SKM-1 (cell line): ENCODE measurements around the gene LGR6.
"Not testable (repeated sequence)": the region's sequence is repeated elsewhere in the genome, so short reads cannot be mapped to it uniquely, and the experiment has no call there.

Source experiments
- DNase-seq: peaks from one replicate; lab custom pipeline; 2025; ENCODE audit not compliant: unreplicated experiment; lab: John Stamatoyannopoulos, UW

The LGR6 gene

DNA sequence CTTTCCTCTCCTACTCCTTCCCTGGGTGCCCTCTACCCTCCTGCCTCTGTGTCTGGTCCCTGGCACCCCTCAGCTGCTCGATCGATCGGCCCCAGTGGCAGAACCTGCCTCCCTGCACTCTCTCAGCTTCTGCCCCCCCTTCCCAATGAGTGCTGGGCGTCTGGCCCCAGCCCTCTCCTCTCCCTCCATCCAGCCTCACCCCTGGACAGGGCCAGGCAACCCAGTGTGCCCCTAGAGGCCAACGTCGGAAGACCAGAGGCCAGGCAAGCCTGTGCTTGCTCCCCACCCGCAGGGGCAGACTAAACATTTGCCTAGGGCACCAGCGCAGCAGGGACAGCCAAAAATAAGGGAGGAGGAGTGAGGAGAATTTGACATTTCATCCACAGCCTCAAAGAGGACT lies 43.5 kb downstream of the LGR6 start:
- DNase-seq, result no peak

DNA sequence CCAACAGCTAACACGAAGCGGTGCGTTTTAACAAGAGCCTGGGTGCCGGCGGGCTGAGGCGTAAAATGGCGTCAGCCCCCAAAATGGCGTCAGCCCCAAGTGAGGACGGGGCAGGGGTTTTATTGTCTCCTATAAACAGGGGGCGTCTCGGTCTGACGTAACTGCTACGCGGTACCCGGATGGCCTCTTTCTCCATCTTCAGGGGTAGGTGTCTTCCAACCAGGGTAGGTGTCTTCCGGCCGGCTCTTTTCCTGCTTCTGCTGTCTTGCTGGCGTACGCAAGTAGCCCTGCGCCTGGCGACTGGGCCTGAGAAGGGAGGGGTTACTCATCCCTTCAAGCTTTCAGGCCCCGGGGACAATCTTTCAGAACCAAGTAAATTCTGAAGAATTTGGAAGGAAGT lies 45.3 kb downstream of the LGR6 start:
- no peak for DNase-seq

DNA sequence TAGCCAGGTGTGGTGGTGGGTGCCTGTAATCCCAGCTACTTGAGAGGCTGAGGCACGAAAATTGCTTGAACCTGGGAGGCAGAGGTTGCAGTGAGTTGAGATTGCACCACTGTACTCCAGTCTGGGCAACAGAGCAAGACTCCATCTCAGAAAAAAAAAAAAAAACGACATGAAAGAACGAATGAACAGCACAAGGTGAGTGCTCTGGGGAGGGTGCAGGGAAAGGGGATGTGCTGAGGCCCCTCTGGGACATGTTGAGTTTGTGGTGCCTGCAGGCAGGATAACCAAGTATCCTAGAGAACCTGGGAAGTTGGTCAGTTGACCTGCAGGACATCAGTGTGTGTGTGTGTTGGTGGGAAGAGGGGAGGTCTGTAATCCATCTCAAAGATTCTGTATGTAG lies 46.6 kb downstream of the LGR6 start:
- not testable (repeated sequence) for DNase-seq

DNA sequence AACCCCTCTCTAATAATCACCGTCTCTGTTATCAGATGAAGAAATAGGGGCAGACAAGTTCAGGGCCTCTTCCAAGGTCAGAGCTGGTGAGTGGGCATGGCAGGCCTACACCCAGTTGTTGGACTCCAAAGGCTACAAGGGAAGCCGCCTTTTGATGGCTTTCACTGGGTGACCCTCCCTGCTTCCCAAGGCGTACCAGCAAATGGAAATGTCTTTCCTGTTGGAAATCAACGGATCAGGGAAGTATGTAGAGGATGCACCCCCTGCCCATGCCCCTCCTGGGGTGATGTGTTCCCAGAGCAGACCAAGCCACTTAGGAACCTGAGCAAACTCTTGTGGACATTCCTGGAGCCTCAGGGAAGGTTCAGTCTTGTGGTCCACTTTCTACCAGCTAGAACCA lies 47.4 kb downstream of the LGR6 start:
- no peak for DNase-seq

DNA sequence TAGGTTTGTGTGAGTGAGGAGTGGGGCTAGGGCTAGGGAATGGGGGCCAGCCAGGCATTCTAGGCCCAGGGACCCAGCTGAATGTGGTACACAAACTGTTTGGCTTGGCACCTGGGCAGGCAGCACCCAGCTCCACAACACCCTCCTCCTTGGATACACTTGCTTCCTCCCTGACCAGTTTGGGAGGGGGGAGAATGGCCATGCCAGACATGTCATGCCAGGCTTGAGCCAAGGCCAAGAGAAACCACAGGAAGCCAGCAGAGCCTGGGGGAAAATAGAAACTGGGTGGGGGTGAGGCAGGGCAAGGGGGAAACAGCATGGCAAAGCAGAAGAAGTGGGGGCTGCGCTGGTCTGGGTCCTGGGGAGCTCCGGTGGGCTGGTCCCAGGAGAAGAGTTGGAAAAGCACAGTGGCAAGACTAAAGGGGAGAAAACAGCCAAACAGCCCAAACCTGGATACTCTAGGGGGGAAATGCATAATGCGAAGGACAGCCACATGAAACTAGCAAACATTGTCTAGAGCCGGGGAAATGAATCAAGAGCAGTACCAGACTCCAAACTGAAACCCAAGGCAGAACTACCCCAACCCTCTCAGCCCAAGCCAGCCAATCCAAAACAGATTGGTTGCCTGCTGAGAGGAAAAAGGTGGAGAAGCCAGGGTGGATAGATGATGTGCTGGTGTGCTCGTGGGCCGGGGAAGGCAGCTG lies 47.9 kb downstream of the LGR6 start:
- DNase-seq, result no peak

GRCh38 chr1:202242080-202242419 lies 48.5 kb downstream of the LGR6 start:
- DNase-seq, result no peak

DNA sequence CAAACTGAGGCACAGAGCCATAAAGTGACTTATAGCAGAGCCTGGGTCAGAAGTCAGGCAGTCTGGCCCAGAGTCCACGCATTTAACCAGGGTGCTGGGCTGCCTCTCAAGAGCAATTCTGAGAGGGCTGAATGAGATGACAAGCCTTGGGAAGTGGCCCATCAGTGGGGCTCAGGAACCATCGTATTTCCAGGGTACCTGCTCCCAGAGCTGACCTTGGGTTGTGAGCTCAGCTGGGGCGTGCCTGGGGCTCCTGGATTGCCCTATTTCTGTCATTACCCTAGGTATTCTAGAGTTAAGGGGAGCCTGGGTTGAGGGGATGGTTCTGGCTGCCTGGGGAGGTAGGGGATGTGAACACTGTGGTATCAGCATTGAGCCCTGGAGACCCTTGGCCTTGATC lies 49.4 kb downstream of the LGR6 start:
- no peak for DNase-seq

DNA sequence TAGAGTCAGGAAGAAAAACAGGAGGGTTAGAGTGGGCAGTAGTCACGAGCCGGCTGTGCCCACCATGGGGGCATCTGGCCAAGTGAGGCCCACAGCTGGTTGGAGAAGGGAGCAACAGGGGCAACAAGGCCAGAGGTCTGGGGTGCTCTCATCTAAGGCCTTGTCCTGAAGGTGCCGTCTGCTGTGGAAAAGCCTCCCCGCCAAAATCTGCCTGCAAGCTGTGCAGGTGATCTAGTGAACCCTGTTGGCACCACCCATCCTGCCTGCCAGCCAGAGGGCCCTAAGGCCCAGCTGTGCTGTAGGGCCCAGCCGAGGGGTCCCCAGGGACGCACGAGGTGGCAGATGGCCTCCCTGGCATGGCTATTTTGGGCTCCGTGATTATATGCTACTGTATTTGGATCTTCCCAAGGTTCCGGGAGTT lies 51.3 kb downstream of the LGR6 start:
- no peak for DNase-seq

DNA sequence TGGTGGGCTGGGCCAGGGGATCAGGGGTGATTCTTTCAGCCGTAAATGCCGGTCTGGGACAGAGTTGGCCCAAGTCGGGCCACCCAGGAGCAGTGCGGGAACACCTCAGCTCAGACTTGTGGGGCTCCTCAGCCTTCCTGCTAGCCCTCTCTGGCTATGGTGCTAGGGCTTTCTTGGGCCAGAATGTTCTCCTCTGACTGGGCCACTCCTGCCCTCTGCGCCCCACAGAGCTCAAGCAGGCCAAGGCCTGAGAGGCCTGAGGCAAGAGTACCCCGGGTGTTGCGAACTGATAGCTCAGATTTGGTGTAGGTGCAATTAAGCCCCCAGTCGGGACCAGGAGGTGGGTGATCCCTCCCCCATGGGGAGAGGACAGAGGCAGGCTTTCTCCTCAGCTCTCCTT lies 51.8 kb downstream of the LGR6 start:
- no peak for DNase-seq

DNA sequence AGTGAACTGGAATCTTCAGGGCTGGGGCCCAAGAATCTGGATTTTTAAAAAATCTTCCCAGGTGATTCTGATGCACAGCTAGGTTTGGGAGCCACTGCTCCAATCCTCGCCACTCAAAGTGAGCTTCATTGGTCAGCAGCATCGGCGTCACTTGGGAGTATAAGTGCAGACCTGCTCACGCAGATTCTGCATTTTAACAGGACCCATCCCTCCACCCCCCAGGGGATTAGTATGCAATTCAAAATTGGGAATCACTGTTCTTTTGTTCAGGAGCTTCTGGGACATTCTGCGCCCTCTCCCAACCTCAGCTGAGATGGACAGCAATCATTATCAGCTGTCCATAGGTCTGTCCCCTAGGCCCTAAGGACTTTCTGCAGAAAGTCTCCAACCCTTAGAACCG lies 53.5 kb downstream of the LGR6 start:
- no peak for DNase-seq

GRCh38 chr1:202247837-202248795 lies 54.5 kb downstream of the LGR6 start:
- DNase-seq, result no peak

DNA sequence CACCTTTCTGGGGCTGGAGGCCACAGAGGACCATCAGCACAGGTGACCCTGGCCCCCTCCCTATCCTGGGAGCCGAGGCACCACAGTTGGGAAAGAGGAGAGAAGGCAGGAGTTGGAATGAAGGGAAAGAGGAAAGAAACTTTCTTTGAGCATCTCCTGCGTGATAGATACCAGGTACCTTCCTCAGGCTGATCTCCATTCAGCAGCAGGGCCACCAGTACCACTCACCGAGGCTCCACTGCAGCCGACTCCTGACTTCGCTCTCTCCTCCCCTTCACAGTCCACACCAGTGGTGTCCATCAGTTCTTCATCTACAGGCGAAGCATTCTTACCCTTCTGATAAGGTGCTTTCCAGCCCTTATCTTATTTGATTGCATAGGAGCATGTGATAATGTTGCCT lies 55.3 kb downstream of the LGR6 start:
- DNase-seq, result no peak

DNA sequence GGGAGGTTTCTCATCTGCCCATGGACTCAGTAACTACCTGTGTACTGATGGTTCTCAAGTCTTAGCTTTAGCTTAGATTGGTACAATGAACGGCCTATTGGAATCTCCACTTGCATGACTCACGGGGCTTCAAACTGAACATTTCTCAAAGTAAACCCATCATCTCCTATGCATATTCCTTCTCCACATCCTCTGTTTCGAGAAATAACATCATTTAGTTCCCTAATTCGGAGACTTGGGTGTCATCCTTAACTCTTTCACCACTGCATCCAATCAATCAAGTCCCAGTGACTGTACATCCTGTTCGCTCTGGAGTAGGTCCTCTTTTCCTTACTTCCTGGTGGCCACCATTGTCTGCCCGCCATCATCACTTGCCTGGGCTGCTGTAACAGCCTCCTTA lies 55.8 kb downstream of the LGR6 start:
- DNase-seq, result no peak

DNA sequence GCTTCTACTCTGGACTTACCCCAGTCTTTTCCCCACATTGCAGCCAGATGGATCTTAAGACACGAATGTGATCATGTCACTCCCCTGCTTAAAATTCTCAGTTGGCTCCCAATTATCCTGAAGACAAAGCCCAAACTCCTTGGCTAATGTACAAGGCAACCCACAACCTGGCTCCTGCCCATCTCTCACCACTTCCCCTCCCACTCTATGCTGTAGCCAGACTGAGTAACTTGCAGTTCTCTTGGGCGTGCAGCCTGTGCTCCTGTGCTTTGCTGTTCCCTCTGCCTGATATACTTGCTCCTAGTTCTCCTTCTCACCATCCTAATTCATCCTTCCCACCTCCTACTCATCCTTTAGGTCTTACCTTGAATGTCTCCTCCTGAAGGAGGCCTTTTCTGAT lies 56.2 kb downstream of the LGR6 start:
- no peak for DNase-seq

DNA sequence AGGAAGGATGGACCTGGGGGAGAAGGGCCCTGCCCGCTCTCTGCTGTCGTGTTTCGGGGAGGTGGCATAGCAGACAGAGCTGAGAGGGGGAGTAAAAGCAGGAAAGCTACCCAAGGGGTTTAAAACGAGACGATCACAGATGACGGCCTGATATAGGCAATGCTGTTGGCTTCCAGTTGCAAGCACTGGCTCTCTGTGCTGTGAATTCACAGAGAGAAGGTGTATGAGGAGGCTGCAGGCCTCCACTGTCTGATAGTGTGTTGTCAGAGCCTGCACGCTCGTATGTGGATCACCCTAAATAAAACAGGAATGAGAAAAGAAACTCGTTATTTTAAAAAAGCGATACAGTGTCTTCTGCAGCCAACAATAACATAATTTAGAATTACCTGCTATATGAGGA lies 57.4 kb downstream of the LGR6 start:
- DNase-seq, result no peak

DNA sequence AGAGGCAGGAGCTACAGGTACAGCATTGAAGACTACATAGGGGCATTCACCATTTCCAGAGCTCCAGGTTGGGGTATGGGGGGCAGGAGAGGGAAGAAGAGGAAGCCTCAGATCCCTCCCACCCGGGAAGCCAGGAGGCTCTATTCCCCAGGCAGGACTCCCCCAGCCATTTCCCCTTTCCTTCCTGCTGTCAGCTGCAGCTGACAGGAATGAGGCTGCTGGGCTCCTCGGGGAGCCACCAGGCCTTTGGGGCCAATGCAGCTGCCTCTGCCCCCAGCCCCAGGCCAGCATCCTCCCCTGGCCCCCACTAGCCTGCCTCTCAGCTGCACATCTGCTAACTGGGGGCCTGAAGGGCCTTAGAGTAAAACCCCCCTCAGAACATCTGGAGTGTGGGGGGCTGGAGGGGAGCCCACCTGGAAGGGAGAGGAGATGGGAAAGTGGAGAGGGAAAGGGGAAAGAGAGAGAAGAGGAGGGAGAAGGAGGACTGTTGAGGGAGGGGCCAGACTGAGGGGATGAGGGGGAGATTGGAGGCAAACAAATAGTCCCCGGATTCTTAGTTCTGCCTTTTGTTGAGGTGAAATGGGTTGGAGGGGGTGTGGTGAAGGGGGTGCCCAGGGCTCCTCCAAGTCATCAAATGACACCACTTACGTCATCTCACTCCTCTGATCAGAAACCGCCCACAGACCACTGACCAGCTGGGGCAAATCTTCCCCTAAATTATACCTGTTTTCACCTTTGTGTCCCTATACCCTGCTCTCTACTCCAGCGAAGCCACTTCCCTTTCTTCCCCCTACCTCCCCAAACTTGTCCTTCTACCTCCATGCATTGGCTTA lies 58.0 kb downstream of the LGR6 start:
- no peak for DNase-seq

DNA sequence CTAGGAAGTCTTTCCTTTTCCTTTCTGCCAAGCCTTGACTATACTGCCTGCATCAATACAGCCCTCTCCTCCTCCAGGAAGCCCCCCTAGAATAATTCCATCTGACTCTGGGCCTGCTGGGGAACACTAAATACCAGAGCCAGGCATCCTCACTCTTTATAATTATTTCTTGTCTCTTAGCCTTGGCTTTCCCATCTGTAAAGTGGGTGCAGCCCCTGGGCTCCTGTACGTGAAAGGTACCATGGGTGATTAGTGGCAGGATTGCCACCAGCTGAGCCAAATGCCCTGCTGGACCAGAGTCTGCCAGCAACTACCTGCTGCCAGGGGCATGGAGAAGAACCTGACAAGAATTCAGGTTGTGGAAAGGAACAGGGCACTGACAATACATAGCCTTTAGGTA lies 58.7 kb downstream of the LGR6 start:
- DNase-seq, result no peak

GRCh38 chr1:202254454-202255252 lies 61.1 kb downstream of the LGR6 start:
- no peak for DNase-seq

DNA sequence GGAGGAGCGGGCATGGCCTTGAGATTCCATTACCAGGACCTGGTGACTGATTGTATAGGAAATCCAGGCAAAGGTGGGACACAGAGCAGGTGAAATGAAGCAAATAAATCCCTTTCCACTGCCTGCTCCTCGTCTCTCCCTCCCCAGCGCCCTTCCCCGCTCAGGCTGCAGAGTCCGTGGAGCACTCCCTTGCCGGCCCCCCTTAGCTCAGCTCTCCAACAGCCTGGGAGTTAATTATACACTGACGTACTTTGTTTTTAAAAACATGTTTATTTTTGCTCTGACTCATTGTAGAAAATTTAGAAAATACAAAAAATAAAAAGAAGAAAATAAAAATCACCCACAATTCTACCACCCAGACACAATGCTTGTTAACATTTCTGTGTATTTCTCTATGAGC lies 61.7 kb downstream of the LGR6 start:
- no peak for DNase-seq

DNA sequence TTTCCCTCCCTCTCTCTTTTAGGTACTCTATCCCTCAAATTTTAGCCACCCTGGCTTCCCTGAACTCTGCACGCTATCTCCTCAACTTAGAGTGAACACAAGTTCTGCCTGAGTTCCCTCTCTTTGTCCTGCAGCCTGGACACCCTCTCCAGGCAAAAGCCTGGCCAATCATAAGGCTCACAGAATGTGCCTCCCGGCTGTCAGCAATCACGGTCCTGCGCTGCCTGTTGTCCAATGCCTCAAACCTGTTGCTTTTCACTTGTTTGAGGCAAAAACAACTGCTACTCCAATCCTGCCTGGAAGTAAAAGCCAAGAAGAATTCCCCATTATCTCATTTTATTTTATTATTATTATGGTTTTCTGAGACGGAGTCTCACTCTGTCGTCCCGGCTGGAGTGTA lies 66.1 kb downstream of the LGR6 start:
- DNase-seq, result no peak
